Panc1 (cell line): ENCODE measurements around the gene THSD7A. TPM values are rescaled to one million over a fixed set of nuclear protein-coding genes. Genes with fewer than 3 reads are reported as not detected.

ENCODE experiments used
- ATAC-seq: fragments of 200-7000 bp; cut with Tn5 transposase; 2 replicates; pipeline ENCODE4 v1.9.1; 2020; ENCODE audit warnings: mild to moderate bottlenecking, moderate library complexity
- BruUV-seq: library from RNA; stranded (reverse); fragments of 400-500 nt; replicated peaks from 2 replicates; lab custom pipeline; 2021; lab: Mats Ljungman, UMichigan
- CTCF ChIA-PET: fragments of 300-600 bp; sonication (Branson Sonifier 250); formaldehyde crosslinking; loops from one replicate; lab custom pipeline; 2022; ENCODE audit warnings: antibody characterized with exemption; lab: Charles Lee
- POLR2A ChIA-PET: fragments of 300-600 bp; sonication (Branson Sonifier 250); formaldehyde crosslinking; loops from one replicate; lab custom pipeline; 2022; ENCODE audit warnings: antibody characterized with exemption; lab: Charles Lee
- DNase-seq: peaks from one replicate; pipeline ENCODE4 v3.0.0-alpha.2; 2010; ENCODE audit warnings: low read depth, low spot score
- H3K27ac ChIP-seq: 2 replicates; pipeline ENCODE4 v1.5.1; 2011; ENCODE audit warnings: mild to moderate bottlenecking, low read length, inconsistent platforms
- H3K27me3 ChIP-seq: fragments of 200-500 bp; sonication (Bioruptor generic); 2 replicates; pipeline ENCODE4 v1.6.0; 2014; ENCODE audit warnings: low read length, inconsistent platforms; ENCODE audit not compliant: control insufficient read depth, insufficient read depth
- H3K36me3 ChIP-seq: fragments of 200-500 bp; sonication (Bioruptor generic); 2 replicates; pipeline ENCODE4 v1.5.1; 2014; ENCODE audit warnings: inconsistent platforms, mild to moderate bottlenecking, low read length, moderate library complexity; ENCODE audit not compliant: control insufficient read depth, insufficient read depth
- H3K4me1 ChIP-seq: 2 replicates; pipeline ENCODE4 v1.5.1; 2011; ENCODE audit warnings: inconsistent platforms, mild to moderate bottlenecking, low read length, moderate library complexity; ENCODE audit not compliant: control insufficient read depth, insufficient read depth
- H3K4me3 ChIP-seq, 2 experiments: 2 replicates each; pipeline ENCODE4 v1.5.1; 2011 to 2012; ENCODE audit warnings: low read depth in 2 of 2, low read length in 2 of 2, mild to moderate bottlenecking in 2 of 2, inconsistent platforms in 1 of 2, moderate library complexity in 1 of 2
- H3K9me3 ChIP-seq: fragments of 200-500 bp; sonication (Bioruptor generic); 2 replicates; pipeline ENCODE4 v1.5.1; 2014; ENCODE audit warnings: low read depth, mild to moderate bottlenecking, inconsistent platforms, low read length, moderate library complexity; ENCODE audit not compliant: control insufficient read depth, insufficient read depth
- POLR2AphosphoS5 ChIP-seq: IDR thresholded peaks from 2 replicates; pipeline ENCODE4 v1.6.1; 2012; ENCODE audit warnings: mild to moderate bottlenecking, low read depth, low read length, moderate library complexity
- SIN3A ChIP-seq: IDR thresholded peaks from 2 replicates; pipeline ENCODE4 v1.6.1; 2012; ENCODE audit warnings: low read depth, mild to moderate bottlenecking, low read length, moderate library complexity, borderline replicate concordance; ENCODE audit not compliant: insufficient read depth
- TCF7L2 ChIP-seq: IDR thresholded peaks from 2 replicates; pipeline ENCODE4 v1.6.1; 2011; ENCODE audit warnings: mild to moderate bottlenecking, low read depth, low read length, inconsistent platforms
- in situ Hi-C: cut with HindIII; loops from 2 replicates; pipeline ENCODE4 v1.10.0; 2016; ENCODE audit warnings: low sequenced_read_pairs, low pct_unique_long_range_greater_than_20kb
- intact Hi-C: fragments of 100-400 bp; cut with micrococcal nuclease; formaldehyde crosslinking; loops from one replicate; pipeline ENCODE4 v1.10.0; 2022; ENCODE audit not compliant: unreplicated experiment
- total RNA-seq: library from RNA; stranded (reverse); gene quantifications from one replicate; pipeline ENCODE4 v1.2.1, GENCODE V29; 2021; ENCODE audit not compliant: unreplicated experiment
- TF ChIP-seq, protein P1 (sequence below), 2 experiments: IDR thresholded peaks; 2 replicates each; pipeline ENCODE4 v1.6.1; 2011 to 2012; ENCODE audit warnings: low read depth in 2 of 2, control low read depth in 1 of 2, low read length in 1 of 2, mild to moderate bottlenecking in 1 of 2, moderate library complexity in 1 of 2; ENCODE audit not compliant: insufficient read depth in 1 of 2
- TF ChIP-seq, protein P2 (sequence below): fragments of 450-650 bp; IDR thresholded peaks from 2 replicates; pipeline ENCODE4 v1.5.1; 2017; ENCODE audit warnings: mild to moderate bottlenecking

Gene THSD7A
- total RNA-seq, 1 experiment from 2014 or later: 38.6 TPM

DNA sequence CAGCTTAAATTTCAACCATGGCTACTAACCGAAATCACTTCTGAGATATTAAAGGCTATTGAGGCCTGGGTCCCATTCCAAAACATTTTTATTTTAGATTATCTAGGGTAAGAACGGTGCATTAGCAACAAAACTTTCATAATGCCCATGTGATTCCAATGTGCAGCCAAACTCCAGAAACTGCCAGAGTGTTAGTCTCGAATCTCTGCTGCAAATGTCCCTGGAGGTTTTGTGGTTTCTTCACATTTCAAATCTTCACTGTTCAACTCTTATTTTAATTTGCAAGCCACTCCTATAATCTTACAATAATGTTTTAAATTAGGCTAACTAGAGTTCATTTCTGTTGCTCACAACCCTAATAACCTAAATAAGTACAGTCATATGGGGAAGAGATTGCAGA, 501.3 kb downstream of the THSD7A start:
- ATAC-seq: no peak
- in situ Hi-C loops: no loop called here
- H3K27ac ChIP-seq: no peak overlapping the region
- TF ChIP-seq, protein P1, sequence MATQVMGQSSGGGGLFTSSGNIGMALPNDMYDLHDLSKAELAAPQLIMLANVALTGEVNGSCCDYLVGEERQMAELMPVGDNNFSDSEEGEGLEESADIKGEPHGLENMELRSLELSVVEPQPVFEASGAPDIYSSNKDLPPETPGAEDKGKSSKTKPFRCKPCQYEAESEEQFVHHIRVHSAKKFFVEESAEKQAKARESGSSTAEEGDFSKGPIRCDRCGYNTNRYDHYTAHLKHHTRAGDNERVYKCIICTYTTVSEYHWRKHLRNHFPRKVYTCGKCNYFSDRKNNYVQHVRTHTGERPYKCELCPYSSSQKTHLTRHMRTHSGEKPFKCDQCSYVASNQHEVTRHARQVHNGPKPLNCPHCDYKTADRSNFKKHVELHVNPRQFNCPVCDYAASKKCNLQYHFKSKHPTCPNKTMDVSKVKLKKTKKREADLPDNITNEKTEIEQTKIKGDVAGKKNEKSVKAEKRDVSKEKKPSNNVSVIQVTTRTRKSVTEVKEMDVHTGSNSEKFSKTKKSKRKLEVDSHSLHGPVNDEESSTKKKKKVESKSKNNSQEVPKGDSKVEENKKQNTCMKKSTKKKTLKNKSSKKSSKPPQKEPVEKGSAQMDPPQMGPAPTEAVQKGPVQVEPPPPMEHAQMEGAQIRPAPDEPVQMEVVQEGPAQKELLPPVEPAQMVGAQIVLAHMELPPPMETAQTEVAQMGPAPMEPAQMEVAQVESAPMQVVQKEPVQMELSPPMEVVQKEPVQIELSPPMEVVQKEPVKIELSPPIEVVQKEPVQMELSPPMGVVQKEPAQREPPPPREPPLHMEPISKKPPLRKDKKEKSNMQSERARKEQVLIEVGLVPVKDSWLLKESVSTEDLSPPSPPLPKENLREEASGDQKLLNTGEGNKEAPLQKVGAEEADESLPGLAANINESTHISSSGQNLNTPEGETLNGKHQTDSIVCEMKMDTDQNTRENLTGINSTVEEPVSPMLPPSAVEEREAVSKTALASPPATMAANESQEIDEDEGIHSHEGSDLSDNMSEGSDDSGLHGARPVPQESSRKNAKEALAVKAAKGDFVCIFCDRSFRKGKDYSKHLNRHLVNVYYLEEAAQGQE (IDR thresholded peaks at IDR 0.05; ENCODE audit: insufficient read depth in 1 of 2, low read depth in 2 of 2, low read length in 1 of 2): no peak
- TF ChIP-seq, protein P2, sequence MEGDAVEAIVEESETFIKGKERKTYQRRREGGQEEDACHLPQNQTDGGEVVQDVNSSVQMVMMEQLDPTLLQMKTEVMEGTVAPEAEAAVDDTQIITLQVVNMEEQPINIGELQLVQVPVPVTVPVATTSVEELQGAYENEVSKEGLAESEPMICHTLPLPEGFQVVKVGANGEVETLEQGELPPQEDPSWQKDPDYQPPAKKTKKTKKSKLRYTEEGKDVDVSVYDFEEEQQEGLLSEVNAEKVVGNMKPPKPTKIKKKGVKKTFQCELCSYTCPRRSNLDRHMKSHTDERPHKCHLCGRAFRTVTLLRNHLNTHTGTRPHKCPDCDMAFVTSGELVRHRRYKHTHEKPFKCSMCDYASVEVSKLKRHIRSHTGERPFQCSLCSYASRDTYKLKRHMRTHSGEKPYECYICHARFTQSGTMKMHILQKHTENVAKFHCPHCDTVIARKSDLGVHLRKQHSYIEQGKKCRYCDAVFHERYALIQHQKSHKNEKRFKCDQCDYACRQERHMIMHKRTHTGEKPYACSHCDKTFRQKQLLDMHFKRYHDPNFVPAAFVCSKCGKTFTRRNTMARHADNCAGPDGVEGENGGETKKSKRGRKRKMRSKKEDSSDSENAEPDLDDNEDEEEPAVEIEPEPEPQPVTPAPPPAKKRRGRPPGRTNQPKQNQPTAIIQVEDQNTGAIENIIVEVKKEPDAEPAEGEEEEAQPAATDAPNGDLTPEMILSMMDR: no peak
- TF ChIP-seq SIN3A (no peak), TCF7L2 (no peak), POLR2AphosphoS5 (no peak)
- CTCF ChIA-PET: no interaction called here
- no peaks in the 10 kb centered on the region for H3K9me3 ChIP-seq
- H3K4me3 ChIP-seq: no peak overlapping the region
- peaks cover 10% of the 10 kb centered on the region for H3K27me3 ChIP-seq
- no peak for DNase-seq
- POLR2A ChIA-PET: no interaction called here
- no peaks in the 10 kb centered on the region for H3K4me1 ChIP-seq
- intact Hi-C loops: no loop called here
- no peaks in the 10 kb centered on the region for H3K36me3 ChIP-seq
- no TSS peak for BruUV-seq

DNA sequence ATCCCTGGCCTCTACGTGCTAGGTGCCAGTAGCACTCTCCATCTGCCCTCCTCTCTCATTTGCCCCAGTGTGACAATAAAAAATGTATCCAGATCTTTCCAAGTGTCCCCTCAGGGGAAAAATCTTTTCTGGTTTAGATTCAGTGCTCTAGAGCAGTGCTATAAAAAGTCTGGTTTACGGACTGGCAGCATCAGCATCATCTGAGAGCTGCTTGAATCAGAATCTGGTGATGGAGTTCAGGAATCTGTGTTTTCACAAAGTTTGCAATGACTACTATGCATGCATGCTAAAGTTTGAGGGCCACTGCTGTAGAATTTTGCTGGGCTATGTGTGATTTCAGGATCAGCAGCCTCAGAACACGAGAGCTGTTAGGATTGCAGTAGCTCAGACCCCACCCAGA, 501.8 kb downstream of the THSD7A start:
- Histone ChIP-seq H3K9me3 (no peaks in the 10 kb centered on the region), H3K27me3 (peaks cover 10% of the 10 kb centered on the region), H3K36me3 (no peaks in the 10 kb centered on the region), H3K27ac (no peak overlapping the region), H3K4me3 (no peak overlapping the region), H3K4me1 (no peaks in the 10 kb centered on the region)
- POLR2A ChIA-PET: no interaction called here
- no peak for ATAC-seq
- in situ Hi-C loops: no loop called here
- TF ChIP-seq, protein P2: no peak
- TF ChIP-seq POLR2AphosphoS5: no peak
- no peak for DNase-seq
- intact Hi-C loops: no loop called here
- CTCF ChIA-PET: no interaction called here
- BruUV-seq: no TSS peak
